ENCODE data around the gene COPS7A.

GRCh38 chr12:6696690-6697583 is 26.9 kb upstream of the COPS7A start:
- TF ChIP-seq ZC3H4 (CRISPR knock-in tag; IDR thresholded peaks at IDR 0.05; ENCODE audit: borderline replicate concordance): no peak
- TF ChIP-seq CHD2 (IDR thresholded peaks at IDR 0.05; ENCODE audit: low read depth, low read length): no peak
- no peak for TF ChIP-seq ZNF740 (CRISPR knock-in tag; IDR thresholded peaks at IDR 0.05)
- TF ChIP-seq ZNF740 (tag; IDR thresholded peaks at IDR 0.05): no peak
- no peak for TF ChIP-seq CTCF (IDR thresholded peaks at IDR 0.05 in 2 of 3, conservative IDR thresholded peaks at IDR 0.05 in 1 of 3; ENCODE audit: insufficient read depth in 2 of 3, low read depth in 1 of 3, low read length in 3 of 3)

All from K562 (cell line).